Smooth muscle cell (in vitro differentiated cells): Measurements from ENCODE around the gene IFT122. TPM values are rescaled to one million over a fixed set of nuclear protein-coding genes. Genes with fewer than 3 reads are reported as not detected.

ENCODE experiments used
- DNase-seq: peaks from one replicate; lab custom pipeline; 2025; ENCODE audit not compliant: unreplicated experiment; lab: John Stamatoyannopoulos, UW
- H2AFZ ChIP-seq: fragments of 200-600 bp; sonication (generic); 2 replicates; pipeline ENCODE4 v1.6.0; 2016; ENCODE audit warnings: antibody characterized with exemption, low read depth, mild to moderate bottlenecking
- H3F3A ChIP-seq: fragments of 200-600 bp; sonication (generic); 2 replicates; pipeline ENCODE4 v1.6.0; 2017; ENCODE audit warnings: antibody characterized with exemption, low read depth
- H3K27ac ChIP-seq: fragments of 200-600 bp; sonication (generic); 2 replicates; pipeline ENCODE4 v1.5.1; 2016; ENCODE audit warnings: low read depth, mild to moderate bottlenecking
- H3K27me3 ChIP-seq: fragments of 200-600 bp; sonication (generic); 2 replicates; pipeline ENCODE4 v1.6.1; 2016; ENCODE audit warnings: low read depth, mild to moderate bottlenecking
- H3K36me3 ChIP-seq: fragments of 200-600 bp; sonication (generic); 2 replicates; pipeline ENCODE4 v1.5.1; 2016; ENCODE audit warnings: low read depth
- H3K4me1 ChIP-seq: fragments of 200-600 bp; sonication (generic); 2 replicates; pipeline ENCODE4 v1.5.1; 2016; ENCODE audit warnings: low read depth
- H3K4me2 ChIP-seq: fragments of 200-600 bp; sonication (generic); 2 replicates; pipeline ENCODE4 v1.6.0; 2016; ENCODE audit warnings: mild to moderate bottlenecking
- H3K4me3 ChIP-seq: fragments of 200-600 bp; sonication (generic); 2 replicates; pipeline ENCODE4 v1.5.1; 2016; ENCODE audit warnings: mild to moderate bottlenecking
- H3K79me2 ChIP-seq: fragments of 200-600 bp; sonication (generic); 2 replicates; pipeline ENCODE4 v1.6.0; 2016; ENCODE audit warnings: low read depth, mild to moderate bottlenecking
- H3K9ac ChIP-seq: fragments of 200-600 bp; sonication (generic); 2 replicates; pipeline ENCODE4 v1.6.0; 2016; ENCODE audit warnings: low read depth
- H3K9me3 ChIP-seq: fragments of 200-600 bp; sonication (generic); replicated peaks from 2 replicates; pipeline ENCODE4 v1.5.1; 2016; ENCODE audit warnings: low read depth
- H4K20me1 ChIP-seq: fragments of 200-600 bp; sonication (generic); 2 replicates; pipeline ENCODE4 v1.6.0; 2016; ENCODE audit warnings: low read depth
- CTCF ChIP-seq: fragments of 200-600 bp; sonication (generic); IDR thresholded peaks from 2 replicates; pipeline ENCODE4 v1.5.1; 2017; ENCODE audit warnings: borderline replicate concordance, mild to moderate bottlenecking, antibody characterized with exemption; ENCODE audit not compliant: insufficient read depth, poor library complexity, severe bottlenecking
- WGBS: methylation state at CpG from one replicate; pipeline ENCODE4 v1.1.7; 2016; ENCODE audit warnings: low lambda C conversion rate; 5-methylcytosine and 5-hydroxymethylcytosine counted together
- polyA plus RNA-seq: library from polyadenylated mRNA; unstranded; fragments of >200 nt; fragmentation: Nextera tagmentation; extraction: Ambion mirVana; gene quantifications from 2 replicates; pipeline ENCODE4 v1.2.1, GENCODE V29; 2016
- total RNA-seq: library from RNA; depleted of rRNA; stranded (reverse); fragments of >200 nt; gene quantifications from 2 replicates; pipeline ENCODE4 v1.2.3, GENCODE V29; 2014

The IFT122 gene
- total and polyA plus RNA-seq, 2 experiments from 2014 or later, result 13.4 to 17.4 TPM

GRCh38 chr3:129424185-129424841 is 15.7 kb upstream of the IFT122 start:
- no peaks in the 10 kb centered on the region for H3K79me2 ChIP-seq
- no peak overlapping the region for H3K27ac ChIP-seq
- no peaks in the 10 kb centered on the region for H3K36me3 ChIP-seq
- no peak overlapping the region for H3K4me2 ChIP-seq
- H3K27me3 ChIP-seq, result no peaks in the 10 kb centered on the region
- no peak overlapping the region for H2AFZ ChIP-seq
- TF ChIP-seq CTCF, result no peak
- no peaks in the 10 kb centered on the region for H4K20me1 ChIP-seq
- no peak for DNase-seq
- peaks cover 3% of the 10 kb centered on the region for H3F3A ChIP-seq
- H3K9me3 ChIP-seq, result no peaks in the 10 kb centered on the region
- peaks cover 8% of the 10 kb centered on the region for H3K4me1 ChIP-seq
- H3K9ac ChIP-seq, result no peak overlapping the region
- no peak overlapping the region for H3K4me3 ChIP-seq
- 65% methylated on average over 4 of the region's 4 CpGs for WGBS

GRCh38 chr3:129425213-129425612 is 14.8 kb upstream of the IFT122 start:
- no peaks in the 10 kb centered on the region for H3K9me3 ChIP-seq
- H4K20me1 ChIP-seq, result no peaks in the 10 kb centered on the region
- H3F3A ChIP-seq, result peaks cover 3% of the 10 kb centered on the region
- H3K4me1 ChIP-seq, result peaks cover 8% of the 10 kb centered on the region
- no peak overlapping the region for H3K27ac ChIP-seq
- WGBS, result 89% methylated on average over 3 of the region's 3 CpGs
- H3K4me3 ChIP-seq, result no peak overlapping the region
- no peak overlapping the region for H3K4me2 ChIP-seq
- H3K27me3 ChIP-seq, result no peaks in the 10 kb centered on the region
- H3K9ac ChIP-seq, result no peak overlapping the region
- no peaks in the 10 kb centered on the region for H3K79me2 ChIP-seq
- H3K36me3 ChIP-seq, result no peaks in the 10 kb centered on the region
- no peak for TF ChIP-seq CTCF
- H2AFZ ChIP-seq, result no peak overlapping the region
- DNase-seq, result no peak

- Histone ChIP-seq H3F3A (peaks cover 3% of the 10 kb centered on the region), H3K4me1 (peaks cover 8% of the 10 kb centered on the region), H3K4me2 (no peak overlapping the region), H3K4me3 (no peak overlapping the region), H3K36me3 (no peaks in the 10 kb centered on the region), H3K79me2 (no peaks in the 10 kb centered on the region), H3K9ac (no peak overlapping the region), H3K9me3 (no peaks in the 10 kb centered on the region), H3K27me3 (no peaks in the 10 kb centered on the region), H4K20me1 (no peaks in the 10 kb centered on the region), H2AFZ (no peak overlapping the region), H3K27ac (no peak overlapping the region)
- WGBS, result 91% methylated on average over 2 of the region's 2 CpGs
- DNase-seq, result no peak
- no peak for TF ChIP-seq CTCF
Measured at GRCh38 chr3:129425619-129426018, 14.4 kb upstream of the IFT122 start.

GRCh38 chr3:129428007-129428375 is 12.0 kb upstream of the IFT122 start:
- Histone ChIP-seq H3K4me3 (peak overlapping the region; percentile 50), H3K79me2 (no peaks in the 10 kb centered on the region), H4K20me1 (no peaks in the 10 kb centered on the region), H3K9me3 (no peaks in the 10 kb centered on the region), H2AFZ (no peak overlapping the region), H3K9ac (no peak overlapping the region), H3F3A (peaks cover 3% of the 10 kb centered on the region), H3K27me3 (no peaks in the 10 kb centered on the region), H3K4me2 (peak overlapping the region; percentile 86), H3K4me1 (peaks cover 8% of the 10 kb centered on the region), H3K27ac (no peak overlapping the region), H3K36me3 (peaks cover under 1% of the 10 kb centered on the region)
- WGBS, result 35% methylated on average over 8 of the region's 8 CpGs
- TF ChIP-seq CTCF, result no peak
- no peak for DNase-seq
